Inflammatory macrophage treated with lipopolysaccharide for 4 hours (primary cell): ENCODE data around the gene CSMD2.

Source experiments
- DNase-seq: peaks from one replicate; pipeline ENCODE4 v3.0.0-alpha.2; 2020

CSMD2 gene

DNA sequence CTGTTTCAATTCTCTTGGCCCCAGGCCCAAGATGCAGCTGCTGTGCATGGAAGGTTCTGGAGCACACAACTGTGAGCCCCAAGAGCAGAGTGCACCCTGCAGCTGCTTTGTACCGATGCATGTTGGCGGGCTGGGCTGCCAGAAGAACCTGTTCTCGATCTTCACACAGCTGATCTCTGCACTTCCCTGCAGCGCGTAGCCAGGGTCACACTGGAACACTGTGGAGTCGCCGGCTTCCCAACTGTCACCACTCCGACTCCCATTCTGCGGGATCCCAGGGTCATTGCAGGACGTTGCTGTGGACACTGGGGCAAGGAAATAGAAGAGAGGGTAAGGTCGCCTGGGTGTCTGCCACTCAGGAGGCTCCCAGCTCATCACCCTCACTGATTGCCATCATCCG lies 507.2 kb downstream of the CSMD2 start:
- no peak for DNase-seq

DNA sequence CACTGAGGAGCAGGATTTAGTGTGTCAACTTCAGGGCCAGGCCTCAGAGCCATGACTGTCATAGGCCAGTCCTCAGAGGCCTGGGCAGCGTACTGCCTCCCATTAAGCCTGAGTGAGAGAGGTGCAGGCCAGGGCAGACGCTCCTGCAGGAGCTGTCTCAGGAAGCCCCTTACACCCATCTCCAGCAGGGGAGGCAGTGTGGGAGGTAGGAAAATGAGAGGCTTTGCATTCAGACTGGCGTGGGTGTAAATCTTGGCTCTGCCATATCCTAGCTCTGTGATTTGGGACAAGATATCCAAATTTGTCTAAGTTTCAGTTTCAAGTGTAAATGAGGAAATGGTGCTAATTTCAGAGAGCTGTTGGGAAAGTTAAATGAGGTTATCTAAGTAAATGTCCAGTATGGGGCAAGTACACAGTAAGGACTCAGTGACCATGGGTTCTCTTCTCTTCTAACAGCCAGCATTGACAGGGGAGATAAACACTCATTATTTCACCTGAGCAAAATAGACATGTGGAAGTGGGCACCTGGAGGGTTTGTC lies 508.5 kb downstream of the CSMD2 start:
- peak; percentile 73 for DNase-seq

DNA sequence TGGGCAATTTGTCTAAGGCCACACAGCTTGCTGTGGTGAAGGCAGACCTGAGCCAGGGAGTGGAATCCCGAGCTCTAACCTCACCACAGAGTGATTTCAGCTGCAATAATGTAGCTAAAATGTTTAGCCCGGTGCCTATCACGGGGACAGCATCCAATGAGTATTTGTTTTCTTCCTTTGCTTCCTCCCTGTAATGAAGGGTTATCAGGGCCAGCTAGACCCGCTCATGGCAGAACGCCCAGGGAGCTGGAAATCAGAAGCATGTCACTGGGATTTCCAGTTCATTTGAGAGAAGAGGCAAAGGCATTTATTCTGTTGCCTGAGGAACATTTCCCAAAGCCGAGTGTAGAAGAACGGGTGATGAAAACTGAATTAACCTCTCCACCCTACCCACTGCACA lies 509.5 kb downstream of the CSMD2 start:
- no peak for DNase-seq

DNA sequence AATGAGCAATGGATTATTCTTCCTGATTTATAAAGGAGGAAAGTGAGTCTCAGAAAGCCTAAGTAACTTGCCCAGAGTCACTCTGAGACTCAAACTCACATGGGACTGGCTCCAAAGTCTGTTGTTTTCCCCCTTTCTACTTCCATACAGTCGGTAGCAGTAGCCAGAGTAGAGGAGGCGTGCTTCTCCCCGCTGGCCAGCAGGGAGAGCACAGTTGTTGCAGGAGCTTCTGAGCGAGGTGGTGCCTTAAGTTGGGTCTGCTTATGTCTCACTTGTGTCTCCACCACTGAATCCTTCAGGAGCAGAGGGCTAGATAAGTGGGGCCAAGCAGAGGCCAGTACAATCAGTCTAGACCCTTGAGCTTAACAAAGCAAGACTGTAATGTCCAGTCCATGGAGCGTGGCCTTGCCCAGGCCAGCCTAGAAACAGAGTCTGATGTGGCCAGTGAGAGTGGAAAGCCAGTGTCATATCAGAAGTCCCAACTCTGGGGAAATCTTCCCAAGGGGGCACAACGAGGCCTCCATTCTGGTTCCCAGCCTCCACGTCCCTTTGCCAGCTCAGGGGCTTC lies 510.7 kb downstream of the CSMD2 start:
- DNase-seq, result peak; percentile 5

DNA sequence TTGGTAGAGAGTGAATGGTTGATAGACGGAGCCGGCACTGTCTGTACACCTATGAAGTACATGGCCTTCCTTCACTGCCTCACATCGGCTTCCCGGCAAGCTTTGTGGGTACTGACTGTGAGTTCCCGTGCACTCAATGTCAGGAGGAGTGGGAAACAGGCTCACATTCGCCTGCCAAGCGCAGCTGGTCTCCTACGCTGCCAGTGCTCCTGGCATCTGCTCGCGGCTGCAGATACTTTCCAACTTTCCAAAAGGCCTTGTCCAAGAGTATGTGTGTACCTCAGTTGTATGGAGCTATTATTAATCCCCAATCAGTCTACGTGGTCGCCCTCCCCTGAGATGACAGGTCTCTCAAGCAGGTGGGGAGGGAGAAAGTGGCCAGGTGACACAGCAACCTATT lies 511.8 kb downstream of the CSMD2 start:
- no peak for DNase-seq

DNA sequence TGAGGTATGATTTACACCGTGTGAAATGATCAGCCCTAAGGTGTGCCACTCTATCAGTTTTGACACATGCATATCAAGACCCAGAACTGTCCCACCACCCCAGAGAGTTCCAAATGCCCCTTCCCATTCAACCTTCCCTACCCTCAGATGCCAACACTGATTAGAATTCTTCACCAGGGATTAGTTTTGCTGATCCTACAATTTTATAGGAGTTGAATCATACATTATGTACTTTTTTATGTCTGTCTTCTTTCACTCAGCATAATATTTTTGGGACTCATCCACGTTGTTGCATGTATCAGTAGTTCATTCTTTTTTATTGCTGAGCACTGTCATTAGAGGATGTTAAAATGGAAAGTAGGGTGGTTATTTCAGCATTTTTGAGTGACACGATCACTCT lies 514.3 kb downstream of the CSMD2 start:
- DNase-seq, result no peak

DNA sequence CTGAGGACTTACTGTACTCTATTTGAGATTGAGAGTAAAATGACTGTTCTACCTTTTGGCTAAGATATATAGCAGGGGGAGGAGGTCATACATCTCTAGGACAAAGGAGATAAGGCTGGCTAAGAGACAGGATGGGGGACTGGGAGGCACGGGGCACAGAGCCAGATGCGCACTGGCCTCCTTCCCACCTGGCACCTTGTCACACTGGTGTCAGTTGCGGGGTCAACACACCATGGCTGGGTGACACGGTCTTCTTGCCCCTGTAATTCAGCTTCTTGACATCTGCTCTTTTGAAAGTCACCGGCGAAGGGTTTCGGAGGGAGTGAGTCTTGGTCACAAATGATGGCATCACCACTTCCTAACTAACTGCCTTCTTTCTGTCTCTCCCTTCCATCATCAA lies 515.3 kb downstream of the CSMD2 start:
- no peak for DNase-seq

DNA sequence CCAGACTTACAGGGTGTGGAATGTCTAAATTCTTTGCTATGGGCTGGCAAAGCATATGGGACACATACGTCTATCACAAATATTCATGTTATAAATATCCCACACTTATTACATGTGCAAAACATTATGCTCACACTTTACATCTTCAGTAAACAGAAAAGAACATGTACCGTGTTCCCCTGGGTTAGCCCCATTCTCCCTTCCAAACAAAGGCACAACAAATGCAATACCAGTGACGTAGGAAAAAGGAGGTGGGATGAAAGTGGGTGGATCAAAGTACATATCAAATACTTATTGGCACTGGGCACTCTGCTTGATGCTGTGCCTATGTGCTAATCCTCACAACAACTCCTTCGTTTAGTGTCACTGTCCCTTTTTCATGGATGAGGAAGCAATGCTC lies 521.8 kb downstream of the CSMD2 start:
- DNase-seq, result no peak

DNA sequence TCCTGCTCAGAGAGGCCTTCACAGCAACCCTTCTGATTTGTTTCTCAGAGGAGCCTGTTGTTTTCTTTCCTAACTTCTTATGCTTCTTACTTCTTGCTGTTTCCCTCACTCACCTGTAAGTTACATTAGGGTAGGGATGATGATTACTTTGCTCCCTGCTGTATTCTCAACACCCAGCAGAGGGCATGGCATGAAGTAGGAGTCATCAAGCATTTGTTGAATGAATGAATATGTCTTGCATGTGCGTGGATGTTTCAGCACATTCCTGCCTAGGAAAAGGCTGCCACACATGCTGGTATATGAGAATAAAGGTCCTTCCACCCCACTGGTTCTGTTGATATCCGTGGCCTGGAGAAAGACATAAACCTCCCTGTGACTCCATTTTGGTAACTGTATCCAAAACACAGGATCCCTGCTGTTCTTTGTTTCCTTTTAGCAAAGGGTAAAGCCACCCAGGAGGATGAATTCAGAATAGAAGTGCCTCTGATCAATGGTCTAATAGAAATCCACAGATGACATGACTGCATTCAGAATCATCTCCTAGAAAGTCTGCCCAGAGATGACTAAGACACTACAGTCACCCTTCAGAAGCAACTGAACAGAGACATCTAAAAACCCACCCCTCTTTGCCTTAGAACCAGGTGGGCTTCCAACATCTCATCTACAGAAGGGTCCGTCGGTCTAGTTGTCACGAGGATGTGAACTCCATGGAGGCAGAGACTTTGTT lies 523.8 kb downstream of the CSMD2 start:
- DNase-seq, result no peak

DNA sequence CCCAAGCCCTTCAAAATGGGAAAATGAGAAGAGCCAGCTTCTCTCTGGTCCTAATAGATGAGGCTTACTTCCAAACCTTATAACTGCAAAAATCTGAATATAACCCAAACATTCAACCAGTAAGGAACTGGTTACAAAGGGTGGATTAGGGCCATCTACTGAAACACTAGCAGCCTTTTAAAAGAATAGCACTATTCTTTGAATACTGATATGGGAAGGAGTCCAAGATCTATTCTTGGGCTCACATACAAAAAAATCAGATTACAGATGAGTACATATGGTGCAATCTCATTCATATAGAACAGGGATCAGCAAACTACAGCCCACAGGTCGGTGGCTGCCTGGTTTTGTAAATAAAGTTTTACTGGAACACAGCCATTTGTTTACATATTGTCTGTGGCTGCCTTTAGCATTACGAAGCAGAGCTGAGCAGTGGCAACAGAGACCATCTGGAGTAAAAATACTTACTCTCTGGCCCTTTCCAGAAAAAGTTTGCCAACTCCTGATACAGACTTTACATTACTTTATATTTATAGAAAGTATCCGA lies 524.8 kb downstream of the CSMD2 start:
- no peak for DNase-seq

DNA sequence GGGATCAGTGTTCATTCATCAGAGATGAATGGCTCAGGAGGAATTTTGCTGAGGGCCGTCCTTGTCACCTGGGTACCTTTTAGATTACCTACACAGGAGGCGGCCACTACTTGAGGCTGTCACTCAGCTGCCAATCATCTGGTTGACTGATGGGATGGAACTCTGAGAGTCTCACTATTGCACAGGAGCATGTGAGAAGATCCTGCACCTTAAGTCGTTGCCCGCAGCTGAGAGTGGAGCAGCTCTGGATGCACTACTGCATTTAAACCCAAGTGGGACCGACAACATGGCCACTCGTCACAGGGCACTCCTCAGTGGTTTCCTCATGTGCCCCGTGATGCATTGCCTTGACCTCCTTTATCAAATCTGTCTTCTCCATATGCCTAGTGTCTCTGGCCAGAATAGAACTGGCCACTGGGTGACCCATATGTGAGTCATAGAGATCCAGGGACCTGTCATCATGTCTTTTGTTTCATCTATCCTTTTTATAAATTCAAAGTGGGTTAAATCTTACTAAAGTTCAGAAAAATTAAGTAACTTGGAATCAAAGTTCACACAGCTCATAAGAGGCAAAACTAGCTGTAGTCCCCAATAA lies 527.1 kb downstream of the CSMD2 start:
- no peak for DNase-seq

DNA sequence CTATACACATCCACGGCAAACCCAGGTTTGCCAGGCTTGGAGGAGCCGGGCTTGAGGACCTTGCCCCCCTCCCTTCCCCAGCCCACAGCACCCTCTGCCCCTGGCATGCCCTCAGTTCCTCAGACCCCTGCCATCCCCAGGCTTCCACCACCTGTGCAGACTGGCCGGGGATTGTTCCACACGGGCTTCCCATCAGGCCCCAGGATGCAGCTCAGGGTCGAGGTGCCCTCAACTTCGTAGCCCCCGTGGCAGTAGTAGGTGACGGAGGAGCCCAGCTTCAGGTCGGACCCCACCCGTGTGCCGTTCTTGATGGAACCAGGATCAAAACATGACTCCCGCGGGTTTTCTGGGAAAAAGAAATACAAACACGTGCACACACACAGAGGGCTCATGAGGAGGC lies 528.8 kb downstream of the CSMD2 start:
- no peak for DNase-seq

DNA sequence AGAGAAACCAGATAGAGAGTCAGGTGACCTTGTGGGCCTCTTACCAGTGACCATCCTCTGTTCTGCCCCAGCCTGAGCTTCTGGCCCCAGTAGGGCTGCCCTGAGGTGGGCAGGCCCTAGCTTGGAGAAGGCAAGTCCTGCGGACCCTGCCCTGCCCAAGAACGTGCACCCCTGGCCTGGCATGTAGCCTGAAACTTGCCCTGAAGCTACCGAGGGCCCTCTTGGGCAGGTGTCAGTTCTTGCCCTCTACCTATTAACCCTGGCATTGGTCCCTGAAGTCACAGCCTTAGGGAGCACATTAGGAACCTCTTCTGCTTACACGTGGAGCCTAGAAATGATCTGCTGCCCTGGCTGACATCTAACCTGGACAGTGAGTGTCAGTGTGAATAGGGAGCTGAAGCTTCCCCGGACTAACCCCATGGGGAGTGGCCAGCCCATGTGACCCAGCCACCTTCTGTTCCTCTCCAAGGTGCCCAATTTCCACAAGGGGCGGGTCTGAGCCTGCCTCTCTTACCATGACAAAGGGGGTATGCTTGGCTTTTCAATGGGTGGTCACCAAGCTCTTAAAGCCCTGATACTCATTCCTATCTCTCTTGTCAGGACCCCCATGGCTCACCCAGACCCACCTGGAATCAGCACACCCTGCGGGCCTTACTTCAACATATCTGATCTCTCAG lies 529.6 kb downstream of the CSMD2 start:
- no peak for DNase-seq

DNA sequence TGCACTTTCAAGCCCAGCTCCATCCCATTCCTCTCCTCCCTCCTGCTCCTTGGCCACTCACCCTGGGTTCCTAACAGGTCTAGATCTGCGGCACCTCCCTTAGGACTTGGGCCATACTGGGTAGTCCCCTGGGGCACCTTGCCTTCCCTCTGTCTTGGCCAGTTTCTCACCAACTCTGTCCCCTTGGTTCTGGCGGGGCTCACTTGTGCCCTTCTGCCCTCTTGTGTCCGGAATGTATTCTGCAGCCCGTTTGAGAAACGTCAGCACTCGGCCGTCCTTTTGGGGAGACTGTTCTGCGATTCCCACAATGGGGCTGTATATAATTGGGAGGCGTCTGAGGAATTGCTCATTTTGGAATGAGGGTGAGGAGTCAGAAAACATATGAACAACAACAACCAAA lies 530.2 kb downstream of the CSMD2 start:
- DNase-seq, result peak; percentile 32

DNA sequence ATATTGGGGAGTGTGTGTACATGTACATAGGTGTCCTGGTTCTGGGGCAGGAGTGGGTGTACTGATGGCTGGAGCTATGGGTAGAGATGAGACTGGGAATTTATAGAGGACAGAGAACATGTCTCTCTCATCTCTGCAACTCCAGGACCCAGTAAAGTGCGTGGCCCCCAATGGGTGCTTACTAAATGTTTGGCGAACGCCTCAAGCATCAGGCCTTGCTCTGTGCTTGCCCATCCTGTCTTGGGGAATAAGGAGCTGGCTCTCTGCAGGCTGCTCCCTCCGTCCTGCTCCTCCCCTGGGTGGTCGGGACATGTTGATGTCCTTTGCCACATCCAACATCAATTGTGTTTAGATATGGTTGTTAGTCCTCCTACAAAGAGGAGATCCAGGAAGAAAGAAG lies 530.9 kb downstream of the CSMD2 start:
- no peak for DNase-seq

DNA sequence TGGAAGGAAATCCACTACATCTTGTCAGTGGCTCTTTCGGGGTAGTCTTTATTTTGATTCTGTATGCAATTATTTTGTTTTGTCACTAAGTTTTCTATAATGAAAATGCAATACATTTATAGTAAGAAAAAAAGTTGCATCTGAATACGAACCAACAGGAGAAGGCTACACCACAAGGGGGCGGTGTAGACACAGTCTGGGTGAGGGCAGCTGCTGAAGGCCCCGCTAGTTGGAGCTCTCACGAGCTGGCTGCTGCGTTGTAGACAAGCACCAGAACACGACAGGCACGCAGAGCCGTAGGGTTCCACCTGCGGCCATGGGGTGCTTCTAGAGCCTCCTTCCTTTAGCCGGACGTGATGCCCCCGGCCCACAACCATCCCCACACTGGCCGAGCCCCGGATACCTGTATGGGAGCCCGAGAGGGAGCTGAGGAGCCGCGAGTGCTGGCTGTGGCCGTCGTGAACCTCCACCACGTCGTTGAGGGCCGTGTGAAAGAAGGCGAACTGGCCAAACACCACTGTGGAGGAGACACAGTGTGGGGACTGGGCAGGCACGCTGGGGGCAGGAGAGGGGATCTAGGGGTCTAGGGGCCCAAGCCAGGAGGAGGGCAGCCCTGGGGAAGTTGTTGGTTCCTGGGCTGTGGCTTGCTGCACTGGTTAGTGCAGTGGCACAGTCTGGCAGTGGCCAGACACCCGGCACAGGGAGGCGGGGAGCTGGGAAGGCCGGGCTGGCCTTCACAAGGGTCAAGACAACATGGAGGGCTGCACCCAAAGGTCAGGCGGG lies 531.8 kb downstream of the CSMD2 start:
- DNase-seq, result peak; percentile 82

DNA sequence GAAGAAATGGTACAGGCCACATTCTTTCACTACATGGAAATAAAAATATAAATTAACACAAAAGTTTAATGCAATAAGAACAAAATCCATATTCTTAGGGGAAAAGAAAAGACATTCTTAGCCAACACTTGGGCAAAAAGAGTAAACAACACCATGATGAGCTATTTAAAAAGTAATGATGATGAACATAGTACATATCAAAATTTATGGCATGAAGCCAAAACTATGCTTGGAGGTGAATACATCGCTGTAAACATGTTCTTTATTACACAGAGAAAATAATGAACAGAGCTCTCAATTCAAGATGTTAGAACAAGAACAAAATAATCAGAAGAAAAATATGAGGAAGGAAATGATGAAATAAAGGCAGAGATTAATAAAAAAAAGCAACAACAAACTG lies 534.3 kb downstream of the CSMD2 start:
- no peak for DNase-seq

DNA sequence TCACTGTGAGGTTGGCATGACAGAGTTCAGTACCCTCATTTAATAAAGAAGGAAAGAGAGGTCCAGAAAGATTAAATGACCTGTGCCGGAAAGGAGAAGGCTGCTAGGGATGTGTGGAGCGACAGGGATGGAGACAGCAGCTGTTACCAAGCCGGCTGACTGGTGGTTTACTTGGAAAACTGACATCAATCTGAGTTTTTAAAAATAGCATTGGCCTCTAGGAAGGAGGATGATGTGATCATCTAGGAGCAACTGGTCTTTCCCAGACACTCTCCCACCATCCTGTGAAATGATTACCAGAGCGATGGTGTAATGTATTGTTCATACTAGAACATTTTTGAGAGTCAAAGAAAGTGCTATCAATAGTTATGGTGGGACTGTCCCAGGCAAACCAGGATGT lies 538.2 kb downstream of the CSMD2 start:
- no peak for DNase-seq

DNA sequence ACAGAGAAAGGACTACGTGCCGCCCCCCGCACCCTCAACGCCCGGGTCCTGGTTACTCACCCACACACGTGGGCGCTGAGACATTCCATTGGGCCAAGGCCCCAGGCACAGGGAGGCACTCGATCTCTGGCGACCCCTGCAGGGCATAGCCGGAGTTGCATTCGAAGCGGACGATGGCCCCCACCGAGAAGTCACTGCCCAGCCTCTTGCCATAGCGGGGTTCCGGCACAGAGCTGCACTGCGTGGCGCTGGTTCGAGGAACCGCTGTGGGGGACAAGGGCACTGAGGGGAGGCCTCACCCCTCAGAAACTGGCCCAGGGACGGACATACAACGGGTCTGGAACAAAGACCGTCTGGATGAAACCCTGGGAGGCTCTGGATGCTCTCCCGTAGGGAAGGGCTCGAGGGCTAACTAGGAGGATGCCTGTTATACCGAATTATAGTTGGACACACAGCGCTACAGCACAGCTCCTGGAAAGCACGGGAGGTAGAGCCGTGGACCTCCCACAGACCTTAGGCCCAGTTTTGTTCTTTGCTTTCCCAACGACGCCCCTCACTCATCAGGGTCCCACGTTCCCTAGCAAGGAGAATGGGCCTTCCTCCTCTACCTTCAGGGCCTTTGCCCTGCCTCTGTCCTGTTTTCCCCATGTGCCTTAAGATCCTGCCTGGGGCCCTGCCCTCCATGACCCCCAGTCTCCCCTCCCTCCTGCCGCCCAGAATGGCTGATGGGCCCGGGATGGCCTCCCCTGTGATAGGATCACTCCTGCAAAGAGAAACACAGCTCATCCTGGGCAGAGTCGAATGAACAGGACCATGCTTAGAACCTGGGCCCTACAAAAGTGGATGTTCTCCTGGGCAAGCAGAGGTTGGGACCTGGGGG lies 539.8 kb downstream of the CSMD2 start:
- DNase-seq, result no peak

DNA sequence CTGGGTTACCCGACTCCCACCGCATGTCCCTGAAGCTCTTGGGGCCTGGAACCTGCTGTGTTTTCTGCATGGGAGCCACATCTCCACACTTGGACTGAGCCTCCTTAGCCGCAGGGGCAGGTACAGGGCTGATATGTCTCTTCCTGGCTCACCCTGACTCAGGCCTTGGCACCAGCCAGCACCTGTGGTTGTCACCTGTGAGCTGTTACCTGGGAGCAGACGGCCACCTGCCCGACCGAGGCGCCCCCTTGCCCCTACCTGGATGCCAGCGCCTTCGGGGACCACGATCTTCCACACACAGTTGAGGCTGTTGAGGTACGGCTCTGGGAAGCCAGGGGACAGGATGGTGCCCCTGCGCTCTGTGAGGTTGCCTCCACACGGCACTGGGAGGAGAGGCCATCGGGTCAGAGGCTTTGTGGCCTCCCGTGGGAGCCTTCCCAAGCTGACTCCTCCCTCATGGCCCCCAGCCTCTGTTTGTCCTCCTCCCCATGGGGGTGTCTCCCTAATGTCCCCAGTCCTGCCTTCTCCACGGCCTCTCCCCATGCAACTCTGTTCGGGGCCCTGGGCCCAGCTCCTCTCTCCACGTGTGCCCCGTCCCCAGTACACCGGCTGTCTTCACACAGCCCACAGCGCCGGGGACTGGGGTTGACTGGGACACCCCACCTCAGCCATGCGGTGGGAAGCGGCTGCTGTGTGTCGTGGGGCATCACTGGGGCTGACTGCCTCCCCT lies 540.6 kb downstream of the CSMD2 start:
- DNase-seq, result no peak

DNA sequence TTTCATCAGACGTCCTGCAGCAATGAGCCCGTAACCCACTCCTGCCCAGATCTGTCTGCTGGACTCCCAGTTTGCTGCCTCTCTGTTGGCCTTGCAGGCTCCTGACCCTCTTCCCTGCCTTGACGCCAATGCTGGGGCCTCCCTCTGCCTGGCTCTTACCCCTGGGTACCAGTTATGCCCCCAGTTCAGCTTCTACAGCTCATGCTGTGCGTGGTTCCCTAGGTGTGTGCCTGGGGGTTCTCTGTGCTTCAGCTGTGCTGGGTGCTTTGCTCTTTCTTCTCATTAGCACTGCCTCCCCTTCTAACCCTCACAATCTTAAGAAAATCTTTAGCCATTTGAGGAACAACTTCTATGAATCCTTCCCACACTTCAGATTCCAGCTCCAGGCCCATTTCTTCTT lies 541.2 kb downstream of the CSMD2 start:
- no peak for DNase-seq
